AG08396 (cell line): ENCODE results near the gene INPP5J.

Experiments used
- DNase-seq: peaks from one replicate; pipeline ENCODE4 v3.0.0; 2012; ENCODE audit warnings: low spot score, mixed read lengths

The INPP5J gene

DNA sequence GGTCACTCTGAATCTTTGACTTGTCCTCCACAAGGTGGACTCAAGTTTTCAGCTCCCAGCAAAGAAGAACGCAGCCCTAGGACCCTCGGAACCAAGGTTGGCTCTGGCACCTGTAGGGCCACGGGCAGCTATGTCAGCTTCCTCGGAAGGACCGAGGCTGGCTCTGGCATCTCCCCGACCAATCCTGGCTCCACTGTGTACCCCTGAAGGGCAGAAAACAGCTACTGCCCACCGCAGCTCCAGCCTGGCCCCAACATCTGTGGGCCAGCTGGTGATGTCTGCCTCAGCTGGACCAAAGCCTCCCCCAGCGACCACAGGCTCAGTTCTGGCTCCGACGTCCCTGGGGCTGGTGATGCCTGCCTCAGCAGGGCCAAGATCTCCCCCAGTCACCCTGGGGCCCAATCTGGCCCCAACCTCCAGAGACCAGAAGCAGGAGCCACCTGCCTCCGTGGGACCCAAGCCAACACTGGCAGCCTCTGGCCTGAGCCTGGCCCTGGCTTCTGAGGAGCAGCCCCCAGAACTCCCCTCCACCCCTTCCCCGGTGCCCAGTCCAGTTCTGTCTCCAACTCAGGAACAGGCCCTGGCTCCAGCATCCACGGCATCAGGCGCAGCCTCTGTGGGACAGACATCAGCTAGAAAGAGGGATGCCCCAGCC is 2.2 kb downstream of the INPP5J start:
- DNase-seq, result no peak

DNA sequence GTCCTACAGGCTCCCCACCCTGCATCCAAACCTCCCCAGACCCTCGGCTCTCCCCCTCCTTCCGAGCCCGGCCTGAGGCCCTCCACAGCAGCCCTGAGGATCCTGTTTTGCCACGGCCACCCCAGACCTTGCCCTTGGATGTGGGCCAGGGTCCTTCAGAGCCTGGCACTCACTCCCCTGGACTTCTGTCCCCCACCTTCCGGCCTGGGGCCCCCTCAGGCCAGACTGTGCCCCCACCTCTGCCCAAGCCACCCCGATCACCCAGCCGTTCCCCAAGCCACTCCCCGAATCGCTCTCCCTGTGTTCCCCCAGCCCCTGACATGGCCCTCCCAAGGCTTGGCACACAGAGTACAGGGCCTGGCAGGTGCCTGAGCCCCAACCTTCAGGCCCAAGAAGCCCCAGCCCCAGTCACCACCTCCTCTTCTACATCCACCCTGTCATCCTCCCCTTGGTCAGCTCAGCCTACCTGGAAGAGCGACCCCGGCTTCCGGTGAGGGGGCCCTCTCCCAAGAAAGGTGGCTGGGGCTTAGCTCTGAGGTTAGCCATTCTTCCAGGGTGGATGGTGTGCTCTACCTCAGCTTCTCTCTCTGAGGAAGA is 2.9 kb downstream of the INPP5J start:
- DNase-seq, result no peak

DNA sequence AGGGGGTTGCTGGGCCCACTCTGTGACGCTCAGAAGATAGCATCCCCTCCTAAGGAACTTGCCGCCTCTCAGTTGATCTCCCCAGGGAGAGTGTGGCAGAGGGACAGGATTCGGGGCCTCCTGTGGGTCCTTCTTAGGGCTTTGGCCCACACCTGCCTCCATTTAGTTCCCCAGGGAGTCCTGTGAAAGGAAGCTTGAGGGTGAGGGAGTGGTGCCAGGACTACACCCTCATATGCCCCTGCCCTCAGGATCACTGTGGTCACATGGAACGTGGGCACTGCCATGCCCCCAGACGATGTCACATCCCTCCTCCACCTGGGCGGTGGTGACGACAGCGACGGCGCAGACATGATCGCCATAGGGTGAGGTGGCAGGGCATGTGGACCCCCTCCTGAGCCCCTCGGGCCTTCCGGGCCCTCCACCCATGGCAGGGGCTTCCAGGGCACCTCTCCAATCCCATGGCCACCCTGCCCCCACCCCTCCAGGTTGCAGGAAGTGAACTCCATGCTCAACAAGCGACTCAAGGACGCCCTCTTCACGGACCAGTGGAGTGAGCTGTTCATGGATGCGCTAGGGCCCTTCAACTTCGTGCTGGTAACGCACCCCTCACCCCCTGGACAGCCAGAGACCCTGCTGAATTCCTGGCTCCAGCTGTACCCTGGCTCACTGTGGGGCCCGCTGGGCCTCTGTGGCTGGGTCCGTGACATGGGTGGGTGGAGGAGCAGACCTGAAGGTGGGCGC is 3.5 kb downstream of the INPP5J start:
- no peak for DNase-seq

DNA sequence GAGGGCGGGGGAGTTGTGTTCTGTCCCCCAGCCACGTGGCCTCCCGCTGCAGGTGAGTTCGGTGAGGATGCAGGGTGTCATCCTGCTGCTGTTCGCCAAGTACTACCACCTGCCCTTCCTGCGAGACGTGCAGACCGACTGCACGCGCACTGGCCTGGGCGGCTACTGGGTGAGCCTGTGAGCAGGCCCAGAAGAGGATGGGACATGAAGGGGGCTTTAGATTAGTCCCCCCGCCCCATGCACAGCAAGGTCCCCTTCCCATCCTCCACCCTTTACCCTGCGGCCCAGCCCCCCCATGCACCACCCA is 4.1 kb downstream of the INPP5J start:
- DNase-seq, result no peak

DNA sequence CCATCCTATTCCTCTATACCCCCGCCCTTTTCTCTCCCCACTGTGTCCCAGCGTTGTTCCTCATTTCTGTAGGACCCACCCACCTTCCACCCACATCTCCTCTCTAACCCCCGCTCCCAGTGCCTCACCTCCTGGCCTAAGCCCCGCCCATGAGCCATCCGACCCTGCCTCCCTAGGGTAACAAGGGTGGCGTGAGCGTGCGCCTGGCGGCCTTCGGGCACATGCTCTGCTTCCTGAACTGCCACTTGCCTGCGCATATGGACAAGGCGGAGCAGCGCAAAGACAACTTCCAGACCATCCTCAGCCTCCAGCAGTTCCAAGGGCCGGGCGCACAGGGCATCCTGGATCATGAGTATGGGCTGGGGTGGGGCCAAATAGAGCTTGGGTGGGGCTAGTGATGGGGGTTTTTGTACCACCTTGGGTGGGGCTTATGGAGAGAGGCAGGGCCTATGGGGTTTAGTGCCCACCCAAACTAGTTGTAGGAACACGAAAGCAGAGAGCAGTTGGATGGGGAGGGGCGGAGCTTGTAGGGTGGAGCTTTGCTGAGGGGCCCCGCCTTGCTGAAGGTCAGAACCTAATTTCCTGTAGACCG is 4.5 kb downstream of the INPP5J start:
- no peak for DNase-seq

DNA sequence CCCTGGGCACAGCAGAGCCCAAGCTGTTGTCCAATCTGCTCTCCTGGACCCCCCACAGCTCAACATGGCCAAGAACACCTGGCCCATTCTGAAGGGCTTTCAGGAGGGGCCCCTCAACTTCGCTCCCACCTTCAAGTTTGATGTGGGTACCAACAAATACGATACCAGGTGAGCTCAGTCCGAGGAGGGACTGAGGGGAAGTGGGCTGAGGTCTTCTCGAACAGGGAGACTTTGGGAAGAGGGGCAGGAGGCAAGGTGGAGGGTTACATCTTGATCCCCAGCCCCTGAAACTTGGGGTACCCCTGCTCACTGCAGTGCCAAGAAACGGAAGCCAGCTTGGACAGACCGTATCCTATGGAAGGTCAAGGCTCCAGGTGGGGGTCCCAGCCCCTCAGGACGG is 5.4 kb downstream of the INPP5J start:
- DNase-seq, result no peak

DNA sequence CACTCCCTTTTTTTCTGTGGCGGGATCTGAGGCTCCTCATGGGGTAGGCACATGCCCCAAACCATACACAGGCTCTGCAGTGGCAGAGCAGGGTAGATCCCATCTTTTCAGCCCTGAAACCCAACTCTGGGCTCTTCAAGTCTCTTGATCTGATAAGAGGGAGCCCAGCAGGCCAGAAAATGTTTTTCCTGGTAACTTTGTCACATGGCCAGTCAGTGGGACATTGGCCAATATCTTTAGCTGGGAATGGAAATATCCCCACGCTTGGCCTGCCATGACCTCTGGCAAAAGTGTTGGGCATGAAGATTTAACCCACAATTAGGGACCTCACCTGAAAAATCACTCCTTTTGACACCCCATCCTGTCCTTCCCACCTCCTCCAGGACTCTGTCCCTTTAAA is 8.1 kb downstream of the INPP5J start:
- no peak for DNase-seq

DNA sequence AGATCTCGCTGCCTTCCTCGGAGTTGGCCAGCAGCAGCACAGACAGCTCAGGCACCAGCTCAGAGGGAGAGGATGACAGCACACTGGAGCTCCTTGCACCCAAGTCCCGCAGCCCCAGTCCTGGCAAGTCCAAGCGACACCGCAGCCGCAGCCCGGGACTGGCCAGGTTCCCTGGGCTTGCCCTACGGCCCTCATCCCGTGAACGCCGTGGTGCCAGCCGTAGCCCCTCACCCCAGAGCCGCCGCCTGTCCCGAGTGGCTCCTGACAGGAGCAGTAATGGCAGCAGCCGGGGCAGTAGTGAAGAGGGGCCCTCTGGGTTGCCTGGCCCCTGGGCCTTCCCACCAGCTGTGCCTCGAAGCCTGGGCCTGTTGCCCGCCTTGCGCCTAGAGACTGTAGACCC is 11.1 kb downstream of the INPP5J start:
- DNase-seq, result peak; percentile 3

DNA sequence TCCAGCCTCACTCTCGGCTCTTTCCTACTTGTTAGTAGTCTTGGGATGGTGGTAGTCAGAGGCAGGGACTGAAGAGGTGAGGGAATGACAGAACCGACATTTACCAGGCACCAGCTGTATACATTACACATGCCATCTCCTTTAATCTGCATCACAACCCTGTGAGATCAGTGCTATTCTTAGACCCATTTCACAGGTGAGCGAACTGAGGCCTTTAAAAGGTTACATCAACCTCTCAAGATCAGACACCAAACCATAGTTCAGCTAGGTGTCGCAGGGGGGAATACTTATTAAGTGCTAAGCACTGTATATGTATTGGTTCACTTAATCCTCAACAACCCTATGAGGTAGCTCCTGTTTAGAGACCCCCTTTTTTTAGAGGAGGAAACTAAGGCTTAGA is 11.9 kb downstream of the INPP5J start:
- DNase-seq, result peak; percentile 12

DNA sequence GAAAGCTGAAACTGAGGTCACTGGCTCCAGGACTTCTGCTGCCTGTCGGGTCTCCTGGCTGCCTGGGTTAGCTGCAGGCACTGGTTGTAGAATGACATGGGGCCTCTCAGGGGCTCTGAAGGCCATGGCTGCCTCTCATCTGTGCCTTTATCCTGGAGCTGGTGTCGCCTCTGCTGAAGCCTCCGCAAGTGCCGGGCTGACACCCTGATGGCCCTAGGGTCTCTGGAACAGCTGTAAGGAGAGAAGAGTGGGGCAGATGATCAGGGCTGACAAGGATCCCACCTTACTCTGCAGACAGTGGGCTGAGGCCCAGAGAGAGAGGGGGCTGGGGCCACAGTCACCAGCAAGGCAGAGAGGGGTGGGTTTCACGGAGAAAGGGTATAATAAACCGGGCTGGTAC is 12.9 kb downstream of the INPP5J start:
- peak; percentile 3 for DNase-seq

DNA sequence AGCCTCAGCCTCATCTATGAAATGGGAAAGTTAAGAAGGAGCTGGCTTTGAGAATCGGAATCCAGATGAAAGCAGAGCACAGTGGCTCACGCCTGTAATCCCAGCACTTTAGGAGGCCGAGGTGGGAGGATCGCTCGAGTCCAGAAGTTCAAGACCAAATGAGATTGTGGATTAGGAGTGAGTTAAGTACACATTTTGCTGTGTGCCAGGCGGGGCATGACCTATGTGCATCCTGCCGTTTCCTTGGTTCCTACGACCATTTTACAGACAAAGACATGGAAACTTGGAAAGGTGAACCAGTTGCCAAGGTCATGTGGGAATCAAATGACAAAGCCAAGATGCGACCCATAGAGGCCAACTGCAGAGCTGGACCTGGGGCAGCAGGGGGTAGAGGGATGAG is 13.4 kb downstream of the INPP5J start:
- no peak for DNase-seq

DNA sequence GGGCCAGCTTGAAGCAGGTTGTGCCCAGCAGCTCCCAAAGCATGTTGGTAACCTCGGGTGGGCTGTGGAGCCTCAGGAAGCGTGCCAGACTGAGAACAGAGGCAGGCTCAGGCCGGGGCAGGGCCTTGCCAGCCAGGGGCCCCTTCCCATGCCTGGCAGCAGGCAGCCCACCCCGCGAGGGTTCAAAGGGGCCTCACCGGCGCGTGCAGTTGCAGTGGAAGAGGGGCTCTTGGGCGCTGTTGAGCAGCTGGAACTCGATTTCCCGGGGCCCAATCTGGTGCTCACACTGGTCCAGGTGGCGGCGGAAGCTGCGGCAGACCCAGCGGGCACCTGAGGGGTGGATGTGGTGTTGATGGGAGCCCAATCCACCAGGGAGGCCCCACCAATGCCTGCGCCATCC is 13.9 kb downstream of the INPP5J start:
- no peak for DNase-seq

DNA sequence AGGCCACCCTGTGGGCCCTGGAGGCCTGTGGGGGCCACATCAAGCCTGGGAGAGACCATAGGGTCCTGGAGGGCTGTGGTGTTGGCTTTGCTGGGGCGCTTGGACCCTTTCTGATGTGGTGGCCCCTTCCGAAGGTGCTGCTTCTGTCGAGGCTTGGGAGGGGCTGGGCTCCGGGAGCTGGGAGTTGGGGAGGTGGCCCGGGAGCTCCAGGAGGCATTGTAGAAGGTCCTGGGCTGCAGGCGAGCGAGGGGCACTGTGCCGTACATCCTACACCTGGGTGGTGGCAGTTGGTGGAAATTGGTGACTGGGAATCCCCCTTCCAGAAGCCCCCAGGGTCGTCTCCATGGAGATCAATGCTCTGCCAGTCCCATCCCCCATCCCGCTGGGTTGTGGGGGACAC is 15.0 kb downstream of the INPP5J start:
- no peak for DNase-seq

DNA sequence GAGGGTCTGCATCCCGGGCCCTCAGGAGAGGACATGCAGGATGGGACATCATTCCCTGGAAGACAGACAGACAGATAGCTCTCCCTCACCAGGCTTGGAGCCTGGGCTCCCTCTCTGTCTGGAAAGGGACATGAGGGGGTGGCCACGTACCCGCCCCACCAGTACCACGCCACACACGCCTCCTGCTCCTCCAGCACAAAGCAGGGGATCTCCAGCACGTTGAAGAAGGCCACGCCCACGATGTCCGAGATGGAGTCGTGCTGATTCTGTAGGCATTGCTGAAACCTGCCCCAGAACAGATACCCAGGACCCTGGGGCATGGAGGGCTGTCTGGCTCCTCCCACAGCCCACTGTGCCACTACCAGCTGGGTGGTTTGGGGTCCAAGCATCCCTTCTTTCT is 15.4 kb downstream of the INPP5J start:
- no peak for DNase-seq

DNA sequence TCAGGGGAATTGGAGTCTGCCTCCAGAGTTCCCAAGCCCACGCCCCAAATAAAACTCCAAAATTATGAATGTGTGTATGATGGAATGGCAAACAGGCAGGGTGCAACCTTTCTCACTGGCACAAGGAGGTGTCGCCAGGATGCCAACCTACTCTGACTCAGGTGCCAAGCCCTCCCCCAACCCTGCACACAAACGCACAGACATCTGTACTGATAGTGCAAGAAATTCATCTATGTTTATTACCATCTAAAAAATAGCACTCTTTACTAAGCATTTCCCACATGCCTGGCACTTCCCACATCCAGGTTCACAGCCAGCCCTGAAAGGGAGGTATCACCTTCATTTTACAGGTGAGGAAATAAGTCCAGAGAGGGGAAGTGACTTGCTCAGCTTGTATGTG is 16.3 kb downstream of the INPP5J start:
- DNase-seq, result no peak

DNA sequence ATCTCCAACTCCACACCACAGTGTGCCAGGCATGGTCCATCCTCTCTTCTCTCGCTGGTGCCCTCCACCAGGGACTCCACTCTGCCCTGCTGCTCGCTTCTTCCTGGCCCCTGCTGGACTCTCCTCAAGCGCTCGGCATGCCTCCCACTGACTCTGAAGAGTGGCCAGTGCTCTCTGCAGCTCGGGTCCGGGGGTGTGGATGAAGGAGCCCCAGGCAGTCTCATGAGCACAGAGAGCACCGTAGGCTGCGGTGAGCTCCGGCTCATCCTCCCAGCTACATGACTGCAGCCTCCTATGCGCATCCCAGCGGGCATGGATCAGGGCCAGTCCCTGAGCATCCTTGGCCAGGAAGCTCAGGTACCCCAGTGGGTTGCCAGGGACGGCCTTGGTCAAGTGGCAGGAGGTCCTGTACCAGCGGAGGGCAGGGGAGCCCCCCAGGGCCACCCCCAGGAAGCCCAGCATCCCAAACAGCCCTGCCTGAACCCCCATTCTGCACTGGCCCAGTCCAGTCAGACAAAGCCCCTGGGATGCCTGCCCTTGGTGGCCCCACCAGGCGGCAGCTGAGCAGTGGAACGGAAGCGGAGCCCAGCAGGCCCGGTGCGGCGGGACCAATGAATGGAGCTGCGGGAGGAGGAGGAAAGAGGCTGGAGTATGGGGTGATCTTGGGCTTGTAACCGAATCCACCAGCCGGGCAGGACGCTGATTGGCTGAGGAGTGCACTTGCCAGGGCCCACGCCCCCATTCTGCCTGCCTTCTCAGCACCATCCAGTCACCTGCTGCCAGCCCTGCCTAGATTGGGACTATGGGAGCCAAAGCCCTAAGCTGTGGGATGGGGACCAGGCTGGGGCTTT is 17.3 kb downstream of the INPP5J start, which contains the start of gene PLA2G3:
Gene PLA2G3 (minus strand): TSS at position 643 of the 851 bp plus-strand sequence. CDS start 154 bp downstream, at position 489.
- DNase-seq, result peak; percentile 72

DNA sequence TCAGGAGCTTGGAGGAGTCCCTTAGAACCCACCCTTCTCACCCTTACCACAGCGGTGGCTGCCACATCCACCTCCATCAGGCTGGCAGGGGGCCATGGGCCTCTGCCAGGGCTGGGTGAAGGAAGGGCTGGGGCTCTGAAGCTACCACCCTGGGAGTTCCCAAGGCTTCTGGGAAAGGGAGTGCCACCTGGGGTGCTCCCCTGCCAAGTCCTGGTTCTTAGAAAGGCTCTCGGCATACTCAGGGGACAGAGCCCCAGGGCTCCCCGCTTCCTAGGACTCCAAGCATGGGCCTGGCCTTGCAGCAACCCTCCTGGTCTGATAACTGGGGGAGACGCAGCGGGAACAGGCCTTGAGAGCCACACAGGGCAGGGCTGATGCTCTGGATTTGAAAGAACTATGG is 18.0 kb downstream of the INPP5J start:
- DNase-seq, result no peak

DNA sequence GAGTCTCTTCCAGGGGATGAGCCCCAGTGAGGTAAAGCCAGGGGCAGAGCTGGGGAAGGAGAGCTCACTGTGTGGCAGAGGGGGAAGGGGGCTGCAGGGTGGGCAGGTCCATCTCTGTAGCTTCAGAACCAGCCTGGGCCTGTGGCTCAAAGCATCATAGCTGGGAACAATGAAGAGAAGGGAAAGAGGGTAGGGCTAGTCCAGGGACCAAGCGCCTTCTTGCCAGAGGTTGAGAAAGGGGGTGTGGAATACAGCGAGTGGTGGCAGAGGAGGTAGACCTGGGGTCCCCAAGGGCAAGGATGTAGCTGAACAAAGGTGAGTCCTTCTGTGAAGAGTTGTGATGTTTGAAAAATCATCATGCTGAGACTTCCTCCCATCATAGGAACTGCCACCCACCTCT is 18.8 kb downstream of the INPP5J start:
- DNase-seq, result no peak

DNA sequence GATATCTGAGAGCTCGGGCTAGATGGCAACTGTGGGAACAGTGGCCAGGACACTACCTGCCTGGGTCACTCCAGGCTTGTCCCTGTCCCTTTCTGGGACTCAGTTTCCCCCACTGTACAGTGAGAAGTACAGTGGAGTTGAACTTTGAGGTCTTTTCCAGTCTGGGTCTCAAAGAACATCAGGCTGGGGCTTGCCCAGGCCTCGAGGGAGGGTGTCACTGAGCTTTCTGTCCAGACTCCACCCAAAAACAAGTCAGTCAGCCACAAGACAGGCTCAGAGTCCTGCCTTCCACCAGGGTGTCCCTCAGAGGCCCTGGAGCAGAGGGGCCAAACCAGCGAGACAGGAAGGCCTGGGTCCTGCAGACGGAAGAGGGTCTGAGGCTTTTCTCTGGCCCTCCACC is 19.5 kb downstream of the INPP5J start:
- DNase-seq, result no peak

DNA sequence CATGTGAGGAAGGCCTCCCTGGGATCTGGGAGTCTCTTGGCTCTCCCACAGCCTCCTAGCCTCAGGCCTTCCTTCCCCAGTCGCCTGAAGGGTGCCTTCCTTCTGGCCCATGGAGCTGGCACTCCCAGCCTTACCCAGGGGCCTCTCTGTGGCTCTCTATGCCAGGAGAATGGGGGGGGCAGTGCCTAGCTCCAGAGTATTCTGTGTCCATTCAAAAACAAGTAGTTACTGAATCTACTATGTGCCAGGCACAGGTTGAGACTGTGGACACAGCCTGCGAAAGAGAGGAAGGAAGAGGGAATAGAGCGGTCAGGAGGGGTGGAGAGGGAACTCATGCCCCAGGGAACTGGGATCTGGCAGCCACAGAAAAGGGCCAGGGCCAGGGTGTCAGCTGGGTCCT is 20.3 kb downstream of the INPP5J start:
- no peak for DNase-seq

DNA sequence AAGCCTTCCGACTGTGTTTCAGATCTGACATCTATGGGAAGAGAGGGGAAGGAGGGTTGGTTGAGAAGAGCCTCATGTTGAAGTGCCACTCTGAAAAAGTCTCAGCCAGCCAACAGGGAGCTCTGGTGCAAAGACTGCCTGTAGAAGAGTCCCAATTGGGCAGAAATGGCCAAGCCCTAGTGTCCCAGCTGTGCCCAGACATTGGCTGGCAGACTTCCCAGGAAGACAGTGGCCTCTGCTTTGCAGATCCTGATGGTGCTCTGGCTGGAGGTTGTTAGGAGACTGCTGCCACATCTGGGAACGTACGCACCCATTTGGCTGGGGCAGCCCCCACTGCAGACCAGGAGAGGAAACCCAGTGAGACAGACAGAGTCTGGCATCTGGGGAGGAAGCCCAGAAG is 20.8 kb downstream of the INPP5J start:
- DNase-seq, result no peak

DNA sequence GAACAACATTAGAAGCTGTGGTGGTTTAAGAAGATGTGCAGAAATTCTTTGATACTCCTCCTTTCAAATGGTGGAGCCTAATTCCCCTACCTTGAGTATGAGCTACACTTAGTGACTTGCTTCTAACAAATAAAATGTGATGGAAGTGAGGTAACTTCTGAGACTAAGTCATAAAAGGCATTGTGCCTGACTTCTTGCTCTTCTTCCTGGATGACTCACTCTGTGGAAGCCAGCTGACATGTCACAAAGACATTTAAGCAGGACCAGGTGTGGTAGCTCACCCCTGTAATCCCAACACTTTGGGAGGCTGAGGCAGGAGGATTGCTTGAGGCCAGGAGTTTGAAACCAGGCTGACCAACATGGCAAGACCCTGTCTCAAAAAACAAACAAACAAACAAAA is 21.5 kb downstream of the INPP5J start:
- DNase-seq, result peak; percentile 7
